Anterior cingulate cortex (tissue), 58 donors: Measurements from ENCODE around the gene KDM6B.
A peak's percentile ranks its signal among the peaks of the same experiment; 100 is the strongest.

Experiments
- DNase-seq, 58 donors: peaks; one replicate each; lab custom pipeline; 2025; lab: John Stamatoyannopoulos, UW

KDM6B gene

DNA sequence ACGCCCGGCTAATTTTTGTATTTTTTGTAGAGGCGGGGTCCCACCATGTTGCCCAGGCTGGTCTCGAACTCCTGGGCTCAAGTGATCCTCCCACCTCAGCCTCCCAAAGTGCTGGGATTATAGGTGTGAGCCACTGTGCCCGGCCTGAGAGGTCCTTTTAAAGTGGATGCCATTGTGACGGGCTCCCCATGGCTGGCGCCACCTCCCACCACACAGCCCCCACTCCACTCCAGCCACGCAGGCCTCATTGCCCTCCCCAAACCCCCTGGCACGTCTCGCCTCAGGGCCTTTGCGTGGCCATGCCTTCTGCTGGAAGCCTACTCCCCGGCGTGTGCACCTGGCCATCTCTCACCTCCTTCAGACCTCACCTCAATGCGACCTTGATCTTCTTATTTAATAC is 11.9 kb upstream of the KDM6B start:
- no peak for DNase-seq

DNA sequence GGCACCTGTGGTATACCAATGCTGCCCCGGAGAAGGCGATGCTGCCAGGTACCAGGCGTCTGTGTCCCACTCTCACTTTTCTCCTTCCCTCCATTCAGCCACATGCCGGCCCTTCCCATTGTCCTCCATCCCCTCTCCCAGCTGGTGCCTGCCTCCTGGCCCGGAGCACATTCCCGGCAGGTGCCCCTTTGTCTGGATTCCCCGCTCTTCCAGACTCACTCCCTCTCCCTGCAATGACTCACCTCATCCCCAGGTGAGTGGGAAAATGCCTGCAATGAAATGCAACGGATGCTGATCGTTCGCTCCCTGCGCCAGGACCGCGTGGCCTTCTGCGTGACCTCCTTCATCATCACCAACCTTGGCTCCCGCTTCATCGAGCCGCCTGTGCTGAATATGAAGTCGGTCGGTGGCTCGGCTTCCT is 10.4 kb upstream of the KDM6B start:
- DNase-seq, result peak in 1 of 58 donors; percentile 29

GRCh38 chr17:7824021-7824924 is 9.7 kb upstream of the KDM6B start:
- DNase-seq, result no peak

GRCh38 chr17:7825206-7825990 is 8.6 kb upstream of the KDM6B start:
- peak in 8 of 58 donors; percentile 6 to 46 (median 12) for DNase-seq

DNA sequence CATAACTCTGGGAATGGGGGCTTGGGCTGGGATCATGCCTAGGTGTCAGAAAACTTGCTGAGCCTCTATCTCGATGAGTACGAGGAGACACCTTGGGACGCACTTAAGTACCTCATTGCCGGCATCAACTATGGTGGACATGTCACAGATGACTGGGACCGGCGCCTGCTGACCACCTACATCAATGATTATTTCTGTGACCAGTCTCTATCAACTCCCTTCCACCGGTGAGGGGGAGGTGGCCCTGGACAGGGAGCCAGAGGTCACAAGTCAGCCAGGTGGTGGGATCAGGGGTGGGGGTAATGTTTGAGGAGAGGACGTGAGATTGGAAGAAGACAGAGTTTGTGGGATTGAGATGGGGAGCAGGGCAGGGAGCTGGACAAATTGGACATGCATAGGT is 3.4 kb upstream of the KDM6B start:
- no peak for DNase-seq

DNA sequence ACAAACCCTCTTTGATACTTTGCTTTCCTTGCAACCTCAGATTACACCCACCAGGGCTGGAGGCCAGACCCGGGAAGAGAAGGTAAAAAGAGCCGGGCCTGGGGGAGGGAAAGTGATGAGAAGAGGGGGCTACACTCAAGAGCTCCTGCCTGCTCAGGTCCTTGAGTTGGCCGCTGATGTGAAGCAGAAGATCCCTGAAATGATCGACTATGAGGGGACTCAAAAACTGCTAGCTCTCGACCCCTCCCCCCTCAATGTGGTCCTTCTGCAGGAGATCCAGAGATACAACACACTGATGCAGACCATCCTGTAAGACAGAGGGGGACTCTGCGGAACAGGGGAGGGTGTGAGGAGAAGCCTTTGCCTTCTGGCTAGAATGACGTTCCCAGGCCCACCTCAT is 2.8 kb upstream of the KDM6B start:
- no peak for DNase-seq

- no peak for DNase-seq
Measured at GRCh38 chr17:7832431-7832830, 1.6 kb upstream of the KDM6B start.

- no peak for DNase-seq
Measured at GRCh38 chr17:7833011-7833794, 814 bp upstream of the KDM6B start.

DNA sequence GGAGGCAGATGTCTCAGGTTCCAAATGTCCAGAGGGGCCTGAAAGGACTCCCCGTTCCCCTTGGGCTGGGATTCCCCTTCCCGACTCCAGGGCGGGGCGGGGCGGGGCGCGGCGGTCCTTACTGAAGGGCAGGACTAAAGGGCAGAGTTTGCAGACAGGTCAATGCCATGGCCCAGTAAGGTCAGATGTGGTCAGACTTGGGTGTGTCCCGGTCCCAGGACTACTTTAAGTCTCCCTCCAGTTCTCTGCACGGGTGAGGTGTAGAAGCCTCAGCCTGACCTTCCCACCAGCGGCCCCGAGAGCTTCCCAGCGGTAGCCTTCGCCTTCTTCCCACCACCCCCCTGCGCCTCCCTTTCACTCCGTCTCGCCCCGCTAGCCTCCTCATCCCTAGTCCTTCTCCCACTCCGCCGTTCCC is 532 bp downstream of the KDM6B start:
- peak in 7 of 58 donors; percentile 37 to 65 (median 52) for DNase-seq

- DNase-seq, result peak; percentile 83 to 99 (median 96)
Measured at GRCh38 chr17:7834957-7835813, 1.2 kb downstream of the KDM6B start.

DNA sequence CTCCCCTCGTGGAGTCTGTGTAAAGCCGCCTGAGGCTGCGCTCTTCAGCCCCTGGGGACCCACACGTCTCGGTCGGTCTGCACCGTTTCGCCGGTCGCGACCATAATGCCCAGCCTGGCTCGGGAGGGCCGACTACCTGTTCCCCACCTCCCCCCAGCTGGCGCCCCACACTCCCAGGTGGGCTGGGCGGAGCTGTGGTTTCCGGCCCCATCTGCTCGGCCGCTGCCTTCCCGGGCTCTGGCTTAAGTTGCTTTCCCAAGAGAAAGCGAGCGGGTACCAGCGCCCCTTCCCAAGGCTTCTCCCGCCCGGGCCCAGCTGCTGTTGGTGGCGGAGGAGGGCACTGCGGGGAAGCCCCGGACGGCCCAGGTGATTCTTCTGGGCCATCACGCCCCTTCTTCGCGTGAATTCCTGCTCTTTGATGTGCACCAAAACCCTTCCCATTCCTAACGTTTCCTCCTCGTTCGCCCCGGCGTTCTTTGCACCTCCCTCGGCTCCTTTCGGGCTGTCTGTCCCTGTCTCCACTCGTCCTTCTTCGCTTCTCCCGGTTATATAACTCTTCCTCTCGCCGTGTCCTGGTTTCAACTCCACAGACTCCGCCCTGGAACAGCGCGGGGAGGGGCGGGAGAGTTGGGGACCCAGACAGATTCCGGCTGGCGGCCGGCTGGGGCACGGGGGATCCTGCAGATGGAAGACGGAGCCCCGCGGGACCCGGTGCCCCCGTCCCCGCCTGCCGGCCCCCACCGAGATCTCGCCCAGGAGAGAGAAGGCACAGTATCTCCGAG is 2.0 kb downstream of the KDM6B start:
- DNase-seq, result peak in 51 of 58 donors; percentile 15 to 81 (median 62)

GRCh38 chr17:7836596-7837407 is 2.8 kb downstream of the KDM6B start:
- peak in 48 of 58 donors; percentile 18 to 80 (median 54) for DNase-seq

GRCh38 chr17:7837408-7838088 is 3.5 kb downstream of the KDM6B start:
- DNase-seq, result no peak

DNA sequence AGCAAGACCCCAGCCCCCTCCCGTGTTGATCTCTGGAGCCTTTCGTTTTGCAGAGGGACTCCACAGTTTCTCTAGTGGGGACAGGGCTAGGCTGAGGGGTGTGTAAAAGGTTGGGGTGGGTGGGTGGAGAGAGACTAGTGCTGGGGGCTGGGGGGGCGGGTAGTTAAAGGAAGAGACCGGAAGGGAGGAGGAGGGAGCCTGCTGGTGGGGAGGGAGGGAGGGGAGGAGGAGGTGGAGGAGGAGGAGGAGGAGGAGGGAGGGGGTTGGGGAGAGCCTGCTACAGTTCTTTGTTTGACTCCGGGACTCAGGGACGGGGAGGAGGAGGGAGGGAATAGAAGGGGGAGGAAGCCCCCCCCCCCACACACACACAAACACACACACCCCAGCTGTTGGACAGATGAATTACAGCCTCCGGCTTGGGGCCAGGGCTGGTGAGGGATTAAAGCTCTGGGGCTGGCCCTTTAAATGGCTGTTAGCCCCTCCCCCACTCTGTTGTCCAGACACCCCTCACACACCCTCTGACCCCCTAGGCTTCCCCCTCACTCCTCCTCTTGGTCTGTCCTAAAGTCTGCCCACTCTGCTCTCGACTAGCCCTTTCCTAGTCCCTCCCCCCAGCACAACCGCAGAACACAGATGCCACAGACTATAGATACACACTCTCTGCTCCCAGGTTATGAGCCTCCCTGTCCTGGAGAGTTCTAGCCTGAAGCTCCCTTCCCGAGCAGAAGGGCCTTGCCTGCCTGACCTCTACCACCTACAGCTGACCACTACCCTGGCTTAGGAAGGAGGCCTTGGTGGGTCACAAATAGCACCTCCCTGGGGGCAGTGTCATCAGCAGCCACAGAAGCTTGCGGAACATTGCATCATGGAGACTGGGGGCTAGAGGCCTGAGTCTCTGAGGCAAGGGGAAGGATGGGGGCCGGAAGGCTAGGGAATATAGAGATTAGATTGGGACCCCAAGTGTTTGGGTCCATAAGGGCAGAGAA is 4.4 kb downstream of the KDM6B start:
- peak in 27 of 58 donors; percentile 15 to 67 (median 50) for DNase-seq

DNA sequence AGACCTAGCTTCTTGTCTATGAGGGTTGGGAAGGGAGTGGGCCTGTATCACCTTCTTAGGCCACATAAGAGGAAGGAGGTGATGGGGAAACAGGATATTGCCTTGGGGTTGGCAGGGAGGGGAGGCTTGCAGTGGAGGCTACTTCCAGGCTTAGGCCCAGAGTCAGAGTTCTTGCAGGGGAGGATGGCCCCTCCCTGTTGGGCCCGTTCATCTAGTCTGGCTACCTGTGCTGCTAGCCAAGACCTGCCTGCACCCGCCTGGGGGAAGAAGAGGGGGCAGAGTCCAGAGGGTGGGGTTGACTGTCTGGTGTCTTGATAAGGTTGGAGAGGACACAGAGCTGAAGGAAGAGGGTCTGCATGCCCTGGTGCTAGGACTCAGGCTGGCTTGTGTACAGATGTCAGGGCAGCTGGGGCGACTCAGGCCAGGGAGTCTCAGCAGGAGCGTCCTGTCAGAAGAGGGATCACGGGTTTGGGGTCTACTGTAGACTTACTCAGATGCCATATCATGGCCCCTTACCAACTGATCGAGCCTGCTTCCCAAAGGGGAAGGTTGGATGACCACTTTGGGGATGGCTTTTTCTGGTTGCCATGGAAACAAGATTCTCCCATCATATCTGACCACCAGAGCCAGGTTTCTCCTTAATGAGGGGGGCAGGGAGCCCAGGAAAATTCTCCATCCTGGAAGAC is 5.3 kb downstream of the KDM6B start:
- DNase-seq, result no peak

GRCh38 chr17:7839876-7840261 is 5.9 kb downstream of the KDM6B start:
- peak in 1 of 58 donors; percentile 36 for DNase-seq
